PFSK-1 (cell line): ENCODE measurements around the gene RNF224.

ENCODE experiments used
- POLR2AphosphoS5 ChIP-seq: IDR thresholded peaks from 2 replicates; pipeline ENCODE4 v1.6.1; 2012; ENCODE audit warnings: low read depth, mild to moderate bottlenecking, control low read depth, low read length, moderate library complexity
- REST ChIP-seq, 2 experiments: IDR thresholded peaks; 2 replicates each; pipeline versions ENCODE4 v1.6.1 to v1.8.0; 2011 to 2012; ENCODE audit warnings: low read depth in 2 of 2, low read length in 2 of 2, control low read depth in 1 of 2, inconsistent platforms in 1 of 2, mild to moderate bottlenecking in 1 of 2, moderate library complexity in 1 of 2; ENCODE audit not compliant: insufficient read depth in 1 of 2
- TAF1 ChIP-seq: IDR thresholded peaks from 2 replicates; pipeline ENCODE4 v1.6.1; 2012; ENCODE audit warnings: low read length, control low read depth, borderline replicate concordance; ENCODE audit not compliant: insufficient read depth

- TF ChIP-seq POLR2AphosphoS5 (no peak), REST (IDR thresholded peaks at IDR 0.05; ENCODE audit: insufficient read depth in 1 of 2, low read depth in 2 of 2, low read length in 2 of 2) (no peak), TAF1 (no peak)
Measured at GRCh38 chr9:137181680-137182079, 45.6 kb upstream of the RNF224 start.
